Pancreas (tissue), 10 donors: Measurements from ENCODE around the gene ABCA7. TPM values are rescaled to one million over a fixed set of nuclear protein-coding genes. Genes with fewer than 3 reads are reported as not detected.

Source experiments
- ATAC-seq, 4 donors: fragments of 200-7000 bp; cut with Tn5 transposase; one replicate each; pipeline versions ENCODE4 v1.8.0 to v1.9.1; 2020; ENCODE audit warnings: mild to moderate bottlenecking in 4 of 4, moderate library complexity in 4 of 4
- DNase-seq, 6 donors: peaks; one replicate each; pipeline ENCODE4 v3.0.0-alpha.2; 2020
- FAIRE-seq: peaks from 2 replicates; lab custom pipeline; 2012; peaks lifted over from hg19 to GRCh38; lab: Jason Lieb, UNC
- H3K27ac ChIP-seq, 4 donors: fragments of 200-600 bp; sonication (generic); 1 replicate in 3 of 4; 2 replicates in 1 of 4; pipeline versions ENCODE4 v1.5.0 to v1.8.0; 2020
- H3K27me3 ChIP-seq, 4 donors: fragments of 200-600 bp; one replicate each; pipeline ENCODE4 v1.8.0; 2021
- H3K36me3 ChIP-seq, 3 donors: fragments of 200-600 bp; sonication (generic) in 1 of 3; one replicate each; pipeline versions ENCODE4 v1.5.0 to v1.8.0; 2020 to 2021
- H3K4me1 ChIP-seq, 3 donors: fragments of 200-600 bp; one replicate each; pipeline ENCODE4 v1.8.0; 2021
- H3K4me3 ChIP-seq, 4 donors: fragments of 200-600 bp; sonication (generic) in 2 of 4; one replicate each; pipeline versions ENCODE4 v1.5.0 to v1.8.0; 2020 to 2021
- H3K9me3 ChIP-seq, 4 donors: fragments of 200-600 bp; one replicate each; pipeline ENCODE4 v1.8.0; 2021
- CTCF ChIP-seq, 4 donors: fragments of 200-600 bp; sonication (generic) in 3 of 4; IDR thresholded peaks; one replicate each; pipeline versions ENCODE4 v1.5.0 to v1.8.0; 2021; ENCODE audit warnings: antibody characterized with exemption in 4 of 4
- WGBS, 2 donors: extraction: QIAGEN DNeasy Blood & Tissue Kit; methylation state at CpG; one replicate each; pipeline ENCODE4 v1.1.7; 2013; 5-methylcytosine and 5-hydroxymethylcytosine counted together
- intact Hi-C, 3 donors: fragments of 100-400 bp; cut with DNase I; formaldehyde crosslinking; loops; one replicate each; pipeline versions ENCODE4 v1.11.1 to v1.14.2; 2022
- polyA plus RNA-seq, 2 donors: library from polyadenylated mRNA; stranded (reverse); fragments of 200-250 nt; gene quantifications; one replicate each; pipeline ENCODE4 v1.2.3, GENCODE V29; 2013
- total RNA-seq, 6 donors: library from RNA; stranded (reverse); fragmentation: NEBNext Ultra II Directional in 4 of 6; extraction: Animal tissue kit (Norgen Biotek cat#: 25700) in 4 of 6; gene quantifications; one replicate each; pipeline versions ENCODE4 v1.2.1 to v1.2.4, GENCODE V29; 2021 to 2023
- donor health status: healthy with polysubstance abuse.
- donor health status: DM: no; HTN: no; CAD: no; lungs with moderate emphysema.
- donor health status: DM: no; HTN: no; CAD: no.
- donor health status: control.
- donor health status: control.
- donor health status: Bipolar disorder and iron deficiency.
- donor health status: DM: yes; HTN: yes; CAD: no.
- donor health status: DM: no; HTN: no; CAD: no.
- donor health status: DM: no; HTN: no; CAD: no.
- donor health status: DM: yes; HTN: yes; CAD: no.

Gene ABCA7
- total and polyA plus RNA-seq, 8 donors, result 6.9 to 131 (median 17.8) TPM

GRCh38 chr19:1050989-1051788, 11.3 kb downstream of the ABCA7 start:
- H3K36me3 ChIP-seq, result no peaks in the 10 kb centered on the region
- no peak for TF ChIP-seq CTCF (IDR thresholded peaks at IDR 0.05)
- no peak for ATAC-seq
- no peaks in the 10 kb centered on the region for H3K9me3 ChIP-seq
- H3K27ac ChIP-seq, result no peak overlapping the region
- no peaks in the 10 kb centered on the region for H3K27me3 ChIP-seq
- no peak overlapping the region for H3K4me3 ChIP-seq
- WGBS, 2 donors, result 93 to 95% methylated on average over 29 to 31 of the region's 31 CpGs
- DNase-seq, result peak in 1 of 6 donors; percentile 69
- intact Hi-C loops, result no loop called here
- H3K4me1 ChIP-seq, result no peaks in the 10 kb centered on the region
- no peak for FAIRE-seq

DNA sequence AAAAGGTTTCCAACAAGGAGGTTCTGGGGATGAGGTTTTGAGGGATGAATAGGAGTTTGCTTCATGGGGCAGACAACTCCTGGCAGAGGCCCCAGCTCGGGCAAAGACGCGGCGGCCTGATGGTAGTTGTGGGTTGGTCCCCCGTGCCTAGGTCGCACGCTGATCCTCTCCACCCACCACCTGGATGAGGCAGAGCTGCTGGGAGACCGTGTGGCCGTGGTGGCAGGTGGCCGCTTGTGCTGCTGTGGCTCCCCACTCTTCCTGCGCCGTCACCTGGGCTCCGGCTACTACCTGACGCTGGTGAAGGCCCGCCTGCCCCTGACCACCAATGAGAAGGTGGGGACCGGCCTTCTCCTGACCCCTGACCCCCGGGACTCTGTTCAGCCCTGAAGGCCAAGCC, 11.9 kb downstream of the ABCA7 start:
- FAIRE-seq, result no peak
- ATAC-seq, result no peak
- WGBS, 2 donors, result 93% methylated on average over 17 of the region's 17 CpGs
- no peaks in the 10 kb centered on the region for H3K27me3 ChIP-seq
- no peak overlapping the region for H3K27ac ChIP-seq
- no peak overlapping the region for H3K4me3 ChIP-seq
- DNase-seq, result no peak
- H3K36me3 ChIP-seq, result no peaks in the 10 kb centered on the region
- no peaks in the 10 kb centered on the region for H3K9me3 ChIP-seq
- H3K4me1 ChIP-seq, result no peaks in the 10 kb centered on the region
- intact Hi-C loops, result no loop called here
- TF ChIP-seq CTCF (IDR thresholded peaks at IDR 0.05), result no peak

GRCh38 chr19:1052349-1052975, 12.6 kb downstream of the ABCA7 start:
- Histone ChIP-seq H3K4me3 (no peak overlapping the region), H3K9me3 (no peaks in the 10 kb centered on the region), H3K27me3 (no peaks in the 10 kb centered on the region), H3K36me3 (no peaks in the 10 kb centered on the region), H3K4me1 (no peaks in the 10 kb centered on the region), H3K27ac (no peak overlapping the region)
- FAIRE-seq (no peak), ATAC-seq (no peak), DNase-seq (no peak)
- intact Hi-C loops, result no loop called here
- TF ChIP-seq CTCF (IDR thresholded peaks at IDR 0.05), result no peak
- WGBS, 2 donors, result 96 to 97% methylated on average over 3 to 5 of the region's 5 CpGs

DNA sequence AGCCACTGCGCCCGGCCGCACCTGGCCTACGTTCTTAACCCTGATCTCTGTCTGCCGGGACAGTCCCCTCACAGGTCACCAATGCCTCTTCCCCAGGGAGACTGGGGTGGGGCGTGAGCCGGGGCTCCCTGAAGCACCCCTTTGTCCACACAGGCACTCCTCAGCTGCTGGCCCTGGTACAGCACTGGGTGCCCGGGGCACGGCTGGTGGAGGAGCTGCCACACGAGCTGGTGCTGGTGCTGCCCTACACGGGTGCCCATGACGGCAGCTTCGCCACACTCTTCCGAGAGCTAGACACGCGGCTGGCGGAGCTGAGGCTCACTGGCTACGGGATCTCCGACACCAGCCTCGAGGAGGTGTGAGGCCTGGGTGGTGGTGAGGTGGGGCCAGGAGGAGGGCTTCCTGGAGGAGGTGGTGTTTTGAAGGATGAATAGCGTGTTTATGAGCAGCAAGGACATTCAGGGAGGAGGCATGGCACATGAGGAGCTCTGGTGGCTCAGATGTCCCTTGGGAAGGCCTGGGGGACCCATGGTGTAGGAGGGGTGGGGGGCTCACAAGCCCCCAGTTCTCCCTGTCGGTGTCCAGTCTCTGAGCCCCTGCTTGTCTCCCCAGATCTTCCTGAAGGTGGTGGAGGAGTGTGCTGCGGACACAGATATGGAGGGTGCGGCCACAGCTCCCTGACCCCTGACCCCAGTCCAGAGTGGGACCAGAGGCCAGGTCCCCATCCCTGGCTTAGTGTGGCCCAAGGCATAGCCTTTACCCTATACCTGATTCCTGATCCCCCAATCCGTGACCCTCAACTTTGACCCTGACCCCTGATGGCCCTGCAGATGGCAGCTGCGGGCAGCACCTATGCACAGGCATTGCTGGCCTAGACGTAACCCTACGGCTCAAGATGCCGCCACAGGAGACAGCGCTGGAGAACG, 13.5 kb downstream of the ABCA7 start:
- no peak overlapping the region for H3K4me3 ChIP-seq
- H3K4me1 ChIP-seq, result no peaks in the 10 kb centered on the region
- intact Hi-C loops, result no loop called here
- TF ChIP-seq CTCF (IDR thresholded peaks at IDR 0.05), result no peak
- no peaks in the 10 kb centered on the region for H3K36me3 ChIP-seq
- no peak overlapping the region for H3K27ac ChIP-seq
- WGBS, 2 donors, result 94% methylated on average over 31 of the region's 31 CpGs
- DNase-seq (peak in 1 of 6 donors; percentile 71), FAIRE-seq (no peak), ATAC-seq (no peak)
- no peaks in the 10 kb centered on the region for H3K9me3 ChIP-seq
- H3K27me3 ChIP-seq, result no peaks in the 10 kb centered on the region
